HepG2 (cell line): ENCODE measurements around the gene MDM4. TPM values are rescaled to one million over a fixed set of nuclear protein-coding genes. Genes with fewer than 3 reads are reported as not detected.

Source experiments
- ETV6 ChIP-seq: sonication (generic); formaldehyde crosslinking; conservative IDR thresholded peaks from 2 replicates; pipeline ENCODE4 v1.4.0; 2020; ENCODE audit warnings: missing genetic modification reagents
- FOXC1 ChIP-seq: sonication (generic); formaldehyde crosslinking; IDR thresholded peaks from 2 replicates; pipeline ENCODE4 v1.8.0; 2022; ENCODE audit warnings: mild to moderate bottlenecking, missing genetic modification reagents, borderline replicate concordance
- GLI4 ChIP-seq: sonication (generic); formaldehyde crosslinking; IDR thresholded peaks from 2 replicates; pipeline ENCODE4 v1.5.1; 2020; ENCODE audit warnings: missing genetic modification reagents, mild to moderate bottlenecking, moderate library complexity, borderline replicate concordance
- GTF2F1 ChIP-seq: fragments of 150-350 bp; IDR thresholded peaks from 2 replicates; pipeline ENCODE4 v1.6.1; 2014; ENCODE audit warnings: low read length
- GZF1 ChIP-seq: sonication (generic); formaldehyde crosslinking; IDR thresholded peaks from 2 replicates; pipeline ENCODE4 v1.5.1; 2020; ENCODE audit warnings: mild to moderate bottlenecking, missing genetic modification reagents
- PAWR ChIP-seq: sonication (generic); formaldehyde crosslinking; IDR thresholded peaks from 2 replicates; pipeline ENCODE4 v1.4.0; 2020; ENCODE audit warnings: missing genetic modification reagents, mild to moderate bottlenecking, borderline replicate concordance
- SP140L ChIP-seq: sonication (generic); formaldehyde crosslinking; IDR thresholded peaks from 2 replicates; pipeline ENCODE4 v1.4.0; 2020; ENCODE audit warnings: missing genetic modification reagents, borderline replicate concordance
- ZNF382 ChIP-seq: sonication (generic); formaldehyde crosslinking; IDR thresholded peaks from 2 replicates; pipeline ENCODE4 v1.5.0; 2020; ENCODE audit warnings: missing genetic modification reagents, mild to moderate bottlenecking, borderline replicate concordance
- ZNF543 ChIP-seq: sonication (generic); formaldehyde crosslinking; IDR thresholded peaks from 2 replicates; pipeline ENCODE4 v1.4.0; 2020; ENCODE audit warnings: mild to moderate bottlenecking, missing genetic modification reagents
- ZSCAN12 ChIP-seq: sonication (generic); formaldehyde crosslinking; IDR thresholded peaks from 2 replicates; pipeline ENCODE4 v1.9.0; 2021; ENCODE audit warnings: mild to moderate bottlenecking, missing genetic modification reagents
- polyA plus RNA-seq, 8 experiments: library from polyadenylated mRNA; depleted of rRNA in 3 of 8; stranded (reverse) in 7 of 8; unstranded in 1 of 8; fragments of >200 nt; fragmentation: Illumina TruSeq in 4 of 8; extraction: Trizol in 4 of 8; gene quantifications; 2 replicates each; pipeline versions ENCODE4 v1.2.1 to v1.2.3, GENCODE V29; 2011 to 2016; ENCODE audit warnings: low read depth in 4 of 8, missing spikeins in 1 of 8, mixed read lengths in 1 of 8; ENCODE audit not compliant: insufficient read depth in 1 of 8
- total RNA-seq, 5 experiments: library from RNA; depleted of rRNA; stranded (reverse); fragments of >200 nt; fragmentation: Illumina TruSeq; extraction: Trizol; gene quantifications; 2 replicates each; pipeline ENCODE4 v1.2.3, GENCODE V29; 2016; ENCODE audit warnings: low read depth in 1 of 5
- TF ChIP-seq, protein P1 (sequence below): sonication (generic); formaldehyde crosslinking; IDR thresholded peaks from 2 replicates; pipeline ENCODE4 v1.4.0; 2020; ENCODE audit warnings: missing genetic modification reagents
- TF ChIP-seq, protein P2 (sequence below): sonication (generic); formaldehyde crosslinking; IDR thresholded peaks from 2 replicates; pipeline ENCODE4 v1.4.0; 2020; ENCODE audit warnings: missing genetic modification reagents
- TF ChIP-seq, protein P3 (sequence below): sonication (generic); formaldehyde crosslinking; IDR thresholded peaks from 2 replicates; pipeline ENCODE4 v1.4.0; 2020; ENCODE audit warnings: missing genetic modification reagents, low read depth, mild to moderate bottlenecking, borderline replicate concordance
- TF ChIP-seq, protein P4 (sequence below): sonication (generic); formaldehyde crosslinking; conservative IDR thresholded peaks from 2 replicates; pipeline ENCODE4 v1.8.0; 2022; ENCODE audit warnings: low read depth, missing genetic modification reagents
- TF ChIP-seq, protein P5 (sequence below): sonication (generic); formaldehyde crosslinking; IDR thresholded peaks from 2 replicates; pipeline ENCODE4 v1.4.0; 2020; ENCODE audit warnings: low read depth, missing genetic modification reagents

The MDM4 gene
- total and polyA plus RNA-seq, 2 of the 13 experiments (the other 11 are each of a cell fraction or from before 2014, with no cell fraction given), result 14.9 to 19.0 TPM

DNA sequence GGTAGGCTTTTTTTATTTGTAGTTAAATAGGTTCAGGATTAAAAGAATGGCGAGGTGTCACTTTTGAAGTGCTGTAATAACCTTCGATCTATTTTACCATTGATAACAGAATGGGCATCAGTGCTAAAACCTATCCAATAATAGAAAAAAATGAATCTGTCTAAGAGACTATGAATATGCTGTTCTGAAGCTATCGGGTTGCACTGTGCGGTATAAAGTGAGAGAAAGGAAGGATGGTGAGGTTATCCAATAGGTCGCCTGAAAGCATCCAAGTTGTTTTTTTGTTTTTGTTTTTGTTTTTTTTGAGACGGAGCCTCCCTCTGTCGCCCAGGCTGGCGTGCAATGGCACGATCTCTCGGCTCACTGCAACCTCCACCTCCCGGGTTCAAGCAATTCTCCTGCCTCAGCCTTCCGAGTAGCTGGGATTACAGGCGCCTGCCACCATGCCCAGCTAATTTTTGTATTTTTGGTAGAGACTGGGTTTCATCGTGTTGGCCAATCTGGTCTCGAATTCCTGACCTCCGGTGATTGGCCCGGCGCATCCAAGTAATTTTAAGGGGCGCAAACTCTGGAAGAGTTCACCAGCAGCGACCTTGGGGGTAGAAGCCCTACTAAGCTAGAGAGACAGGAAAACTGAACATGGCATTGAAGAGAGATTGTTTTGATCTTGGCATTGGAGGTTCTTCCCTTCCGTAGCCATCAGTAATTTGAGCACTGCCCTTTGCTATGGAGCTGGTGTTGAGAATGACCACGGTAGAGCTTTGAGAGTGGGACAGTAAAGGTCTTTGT is 8.7 kb upstream of the MDM4 start (continued):
- TF ChIP-seq, protein P1, sequence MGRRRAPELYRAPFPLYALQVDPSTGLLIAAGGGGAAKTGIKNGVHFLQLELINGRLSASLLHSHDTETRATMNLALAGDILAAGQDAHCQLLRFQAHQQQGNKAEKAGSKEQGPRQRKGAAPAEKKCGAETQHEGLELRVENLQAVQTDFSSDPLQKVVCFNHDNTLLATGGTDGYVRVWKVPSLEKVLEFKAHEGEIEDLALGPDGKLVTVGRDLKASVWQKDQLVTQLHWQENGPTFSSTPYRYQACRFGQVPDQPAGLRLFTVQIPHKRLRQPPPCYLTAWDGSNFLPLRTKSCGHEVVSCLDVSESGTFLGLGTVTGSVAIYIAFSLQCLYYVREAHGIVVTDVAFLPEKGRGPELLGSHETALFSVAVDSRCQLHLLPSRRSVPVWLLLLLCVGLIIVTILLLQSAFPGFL, result no peak
- TF ChIP-seq GZF1 (CRISPR knock-in tag) (no peak; the same call in 1 of the 2 replicates), ZSCAN12 (CRISPR knock-in tag) (no peak), SP140L (0 out of 2 replicates have a peak, but pooled peaks have one; percentile 3), ZNF543 (CRISPR knock-in tag) (no peak), FOXC1 (CRISPR knock-in tag) (no peak; the same call in 1 of the 2 replicates), ETV6 (CRISPR knock-in tag) (no peak), PAWR (CRISPR knock-in tag) (no peak), GTF2F1 (no peak), GLI4 (CRISPR knock-in tag) (no peak), ZNF382 (no peak)
- TF ChIP-seq, protein P2, sequence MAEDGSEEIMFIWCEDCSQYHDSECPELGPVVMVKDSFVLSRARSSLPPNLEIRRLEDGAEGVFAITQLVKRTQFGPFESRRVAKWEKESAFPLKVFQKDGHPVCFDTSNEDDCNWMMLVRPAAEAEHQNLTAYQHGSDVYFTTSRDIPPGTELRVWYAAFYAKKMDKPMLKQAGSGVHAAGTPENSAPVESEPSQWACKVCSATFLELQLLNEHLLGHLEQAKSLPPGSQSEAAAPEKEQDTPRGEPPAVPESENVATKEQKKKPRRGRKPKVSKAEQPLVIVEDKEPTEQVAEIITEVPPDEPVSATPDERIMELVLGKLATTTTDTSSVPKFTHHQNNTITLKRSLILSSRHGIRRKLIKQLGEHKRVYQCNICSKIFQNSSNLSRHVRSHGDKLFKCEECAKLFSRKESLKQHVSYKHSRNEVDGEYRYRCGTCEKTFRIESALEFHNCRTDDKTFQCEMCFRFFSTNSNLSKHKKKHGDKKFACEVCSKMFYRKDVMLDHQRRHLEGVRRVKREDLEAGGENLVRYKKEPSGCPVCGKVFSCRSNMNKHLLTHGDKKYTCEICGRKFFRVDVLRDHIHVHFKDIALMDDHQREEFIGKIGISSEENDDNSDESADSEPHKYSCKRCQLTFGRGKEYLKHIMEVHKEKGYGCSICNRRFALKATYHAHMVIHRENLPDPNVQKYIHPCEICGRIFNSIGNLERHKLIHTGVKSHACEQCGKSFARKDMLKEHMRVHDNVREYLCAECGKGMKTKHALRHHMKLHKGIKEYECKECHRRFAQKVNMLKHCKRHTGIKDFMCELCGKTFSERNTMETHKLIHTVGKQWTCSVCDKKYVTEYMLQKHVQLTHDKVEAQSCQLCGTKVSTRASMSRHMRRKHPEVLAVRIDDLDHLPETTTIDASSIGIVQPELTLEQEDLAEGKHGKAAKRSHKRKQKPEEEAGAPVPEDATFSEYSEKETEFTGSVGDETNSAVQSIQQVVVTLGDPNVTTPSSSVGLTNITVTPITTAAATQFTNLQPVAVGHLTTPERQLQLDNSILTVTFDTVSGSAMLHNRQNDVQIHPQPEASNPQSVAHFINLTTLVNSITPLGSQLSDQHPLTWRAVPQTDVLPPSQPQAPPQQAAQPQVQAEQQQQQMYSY (CRISPR knock-in tag), result no peak
- TF ChIP-seq, protein P3, sequence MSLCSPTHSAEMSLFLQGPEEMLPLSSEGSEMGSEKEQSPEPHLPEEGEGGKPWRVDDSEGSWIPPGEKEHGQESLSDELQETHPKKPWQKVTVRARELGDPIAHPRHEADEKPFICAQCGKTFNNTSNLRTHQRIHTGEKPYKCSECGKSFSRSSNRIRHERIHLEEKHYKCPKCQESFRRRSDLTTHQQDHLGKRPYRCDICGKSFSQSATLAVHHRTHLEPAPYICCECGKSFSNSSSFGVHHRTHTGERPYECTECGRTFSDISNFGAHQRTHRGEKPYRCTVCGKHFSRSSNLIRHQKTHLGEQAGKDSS (CRISPR knock-in tag), result no peak
- TF ChIP-seq, protein P4, sequence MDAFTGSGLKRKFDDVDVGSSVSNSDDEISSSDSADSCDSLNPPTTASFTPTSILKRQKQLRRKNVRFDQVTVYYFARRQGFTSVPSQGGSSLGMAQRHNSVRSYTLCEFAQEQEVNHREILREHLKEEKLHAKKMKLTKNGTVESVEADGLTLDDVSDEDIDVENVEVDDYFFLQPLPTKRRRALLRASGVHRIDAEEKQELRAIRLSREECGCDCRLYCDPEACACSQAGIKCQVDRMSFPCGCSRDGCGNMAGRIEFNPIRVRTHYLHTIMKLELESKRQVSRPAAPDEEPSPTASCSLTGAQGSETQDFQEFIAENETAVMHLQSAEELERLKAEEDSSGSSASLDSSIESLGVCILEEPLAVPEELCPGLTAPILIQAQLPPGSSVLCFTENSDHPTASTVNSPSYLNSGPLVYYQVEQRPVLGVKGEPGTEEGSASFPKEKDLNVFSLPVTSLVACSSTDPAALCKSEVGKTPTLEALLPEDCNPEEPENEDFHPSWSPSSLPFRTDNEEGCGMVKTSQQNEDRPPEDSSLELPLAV (CRISPR knock-in tag), result no peak
- TF ChIP-seq, protein P5, sequence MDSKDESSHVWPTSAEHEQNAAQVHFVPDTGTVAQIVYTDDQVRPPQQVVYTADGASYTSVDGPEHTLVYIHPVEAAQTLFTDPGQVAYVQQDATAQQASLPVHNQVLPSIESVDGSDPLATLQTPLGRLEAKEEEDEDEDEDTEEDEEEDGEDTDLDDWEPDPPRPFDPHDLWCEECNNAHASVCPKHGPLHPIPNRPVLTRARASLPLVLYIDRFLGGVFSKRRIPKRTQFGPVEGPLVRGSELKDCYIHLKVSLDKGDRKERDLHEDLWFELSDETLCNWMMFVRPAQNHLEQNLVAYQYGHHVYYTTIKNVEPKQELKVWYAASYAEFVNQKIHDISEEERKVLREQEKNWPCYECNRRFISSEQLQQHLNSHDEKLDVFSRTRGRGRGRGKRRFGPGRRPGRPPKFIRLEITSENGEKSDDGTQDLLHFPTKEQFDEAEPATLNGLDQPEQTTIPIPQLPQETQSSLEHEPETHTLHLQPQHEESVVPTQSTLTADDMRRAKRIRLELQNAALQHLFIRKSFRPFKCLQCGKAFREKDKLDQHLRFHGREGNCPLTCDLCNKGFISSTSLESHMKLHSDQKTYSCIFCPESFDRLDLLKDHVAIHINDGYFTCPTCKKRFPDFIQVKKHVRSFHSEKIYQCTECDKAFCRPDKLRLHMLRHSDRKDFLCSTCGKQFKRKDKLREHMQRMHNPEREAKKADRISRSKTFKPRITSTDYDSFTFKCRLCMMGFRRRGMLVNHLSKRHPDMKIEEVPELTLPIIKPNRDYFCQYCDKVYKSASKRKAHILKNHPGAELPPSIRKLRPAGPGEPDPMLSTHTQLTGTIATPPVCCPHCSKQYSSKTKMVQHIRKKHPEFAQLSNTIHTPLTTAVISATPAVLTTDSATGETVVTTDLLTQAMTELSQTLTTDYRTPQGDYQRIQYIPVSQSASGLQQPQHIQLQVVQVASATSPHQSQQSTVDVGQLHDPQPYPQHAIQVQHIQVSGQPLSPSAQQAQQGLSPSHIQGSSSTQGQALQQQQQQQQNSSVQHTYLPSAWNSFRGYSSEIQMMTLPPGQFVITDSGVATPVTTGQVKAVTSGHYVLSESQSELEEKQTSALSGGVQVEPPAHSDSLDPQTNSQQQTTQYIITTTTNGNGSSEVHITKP (CRISPR knock-in tag), result peak; percentile 98
